DMS79 (cell line): ENCODE measurements around the gene RGL4.
"Not testable (repeated sequence)": the region's sequence is repeated elsewhere in the genome, so short reads cannot be mapped to it uniquely, and the experiment has no call there.

Experiments used
- DNase-seq: peaks from one replicate; lab custom pipeline; 2025; lab: John Stamatoyannopoulos, UW

The RGL4 gene

GRCh38 chr22:23698094-23698493 is 7.3 kb downstream of the RGL4 start:
- DNase-seq = no peak

- DNase-seq = no peak
Observed at GRCh38 chr22:23698673-23699235, 7.9 kb downstream of the RGL4 start.

GRCh38 chr22:23700706-23701105 is 9.9 kb downstream of the RGL4 start:
- DNase-seq = no peak

GRCh38 chr22:23704062-23704461 is 13.2 kb downstream of the RGL4 start:
- no peak for DNase-seq

GRCh38 chr22:23704829-23705228 is 14.0 kb downstream of the RGL4 start:
- no peak for DNase-seq

GRCh38 chr22:23705358-23705757 is 14.5 kb downstream of the RGL4 start:
- DNase-seq = no peak

- no peak for DNase-seq
Observed at GRCh38 chr22:23708270-23708669, 17.5 kb downstream of the RGL4 start.

GRCh38 chr22:23709107-23709506 is 18.3 kb downstream of the RGL4 start:
- no peak for DNase-seq

GRCh38 chr22:23712256-23712655 is 21.4 kb downstream of the RGL4 start:
- DNase-seq = no peak

GRCh38 chr22:23713696-23714595 is 23.1 kb downstream of the RGL4 start:
- no peak for DNase-seq

GRCh38 chr22:23714596-23715578 is 24.1 kb downstream of the RGL4 start:
- DNase-seq = no peak

- DNase-seq = no peak
Observed at GRCh38 chr22:23715806-23716375, 25.1 kb downstream of the RGL4 start.

GRCh38 chr22:23716811-23717801 is 26.3 kb downstream of the RGL4 start:
- peak; percentile 42 for DNase-seq

- no peak for DNase-seq
Observed at GRCh38 chr22:23718371-23719165, 27.8 kb downstream of the RGL4 start.

GRCh38 chr22:23720855-23721254 is 30.0 kb downstream of the RGL4 start:
- DNase-seq = no peak

- DNase-seq = no peak
Observed at GRCh38 chr22:23722160-23722559, 31.3 kb downstream of the RGL4 start.

- DNase-seq = no peak
Observed at GRCh38 chr22:23722724-23723123, 31.9 kb downstream of the RGL4 start.

- not testable (repeated sequence) for DNase-seq
Observed at GRCh38 chr22:23728108-23728507, 37.3 kb downstream of the RGL4 start.

- DNase-seq = no peak
Observed at GRCh38 chr22:23737696-23738095, 46.9 kb downstream of the RGL4 start.
